DND-41 (cell line): ENCODE data around the gene LAMA4.

Experiments
- ATAC-seq: fragments of 200-7000 bp; cut with Tn5 transposase; 3 replicates; pipeline ENCODE4 v1.9.1; 2021; ENCODE audit warnings: low read depth; ENCODE audit not compliant: insufficient read depth
- DNase-seq: peaks from one replicate; pipeline ENCODE4 v3.0.0-alpha.2; 2020
- H2AFZ ChIP-seq: 2 replicates; pipeline ENCODE4 v1.6.0; 2012; ENCODE audit warnings: low read depth, low read length
- H3K27ac ChIP-seq: 2 replicates; pipeline ENCODE4 v1.5.1; 2012; ENCODE audit warnings: low read length, inconsistent platforms
- H3K27me3 ChIP-seq: fragments of 200-600 bp; sonication (generic); 2 replicates; pipeline ENCODE4 v1.6.0; 2012; ENCODE audit warnings: low read length, mild to moderate bottlenecking, inconsistent platforms; ENCODE audit not compliant: insufficient read depth, poor library complexity
- H3K36me3 ChIP-seq: 2 replicates; pipeline ENCODE4 v1.5.1; 2012; ENCODE audit warnings: low read length, inconsistent platforms; ENCODE audit not compliant: insufficient read depth
- H3K4me1 ChIP-seq: 2 replicates; pipeline ENCODE4 v1.5.1; 2012; ENCODE audit warnings: mild to moderate bottlenecking, low read length; ENCODE audit not compliant: insufficient read depth
- H3K4me2 ChIP-seq: 2 replicates; pipeline ENCODE4 v1.6.0; 2012; ENCODE audit warnings: mild to moderate bottlenecking, moderate library complexity, low read length, inconsistent platforms; ENCODE audit not compliant: insufficient read depth
- H3K4me3 ChIP-seq, 2 experiments: fragments of 200-600 bp in 1 of 2; shearing (Covaris generic) in 1 of 2; 2 replicates each; pipeline ENCODE4 v1.5.1; 2012 to 2016; ENCODE audit warnings: inconsistent platforms in 2 of 2, low read length in 2 of 2, mild to moderate bottlenecking in 2 of 2, low read depth in 1 of 2, moderate library complexity in 1 of 2
- H3K79me2 ChIP-seq: 2 replicates; pipeline ENCODE4 v1.6.0; 2012; ENCODE audit warnings: low read length, inconsistent platforms; ENCODE audit not compliant: insufficient read depth
- H3K9ac ChIP-seq: 2 replicates; pipeline ENCODE4 v1.6.0; 2012; ENCODE audit warnings: low read depth, mild to moderate bottlenecking, inconsistent platforms, low read length, moderate library complexity
- H3K9me3 ChIP-seq: 2 replicates; pipeline ENCODE4 v1.5.1; 2012; ENCODE audit warnings: low read length, moderate library complexity, mild to moderate bottlenecking, inconsistent platforms; ENCODE audit not compliant: insufficient read depth, severe bottlenecking
- H4K20me1 ChIP-seq: 2 replicates; pipeline ENCODE4 v1.6.0; 2012; ENCODE audit warnings: low read length; ENCODE audit not compliant: insufficient read depth
- CTCF ChIP-seq: IDR thresholded peaks from 2 replicates; pipeline ENCODE4 v1.5.1; 2012; ENCODE audit warnings: borderline replicate concordance, low read length, moderate library complexity, mild to moderate bottlenecking; ENCODE audit not compliant: poor library complexity, severe bottlenecking; ENCODE audit errors: extremely low read depth
- EZH2 ChIP-seq: IDR thresholded peaks from 3 replicates; pipeline ENCODE4 v1.6.1; 2012; ENCODE audit warnings: borderline replicate concordance, low read depth, mild to moderate bottlenecking, moderate library complexity, low read length, inconsistent platforms; ENCODE audit not compliant: severe bottlenecking

Gene LAMA4

DNA sequence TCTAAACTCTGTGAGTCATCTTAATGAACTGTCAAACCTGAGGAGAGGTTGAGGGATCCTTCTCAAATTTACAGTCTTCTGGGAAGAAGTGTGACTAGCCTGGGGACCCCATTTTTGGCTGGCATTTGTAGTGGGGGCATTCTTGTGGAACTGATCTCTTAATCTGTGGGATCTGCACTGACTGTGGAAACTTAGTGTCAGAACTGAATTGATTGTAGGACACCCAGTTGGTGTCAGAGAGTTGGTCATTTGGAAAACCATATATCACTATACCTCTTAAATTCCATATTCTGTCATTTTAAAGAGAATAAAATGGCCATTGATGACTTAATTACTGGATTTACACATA lies 48.3 kb downstream of the LAMA4 start:
- TF ChIP-seq EZH2 (no peak), CTCF (no peak)
- no peak overlapping the region for H3K27ac ChIP-seq
- ATAC-seq, result no peak

GRCh38 chr6:112205427-112206109 lies 48.8 kb downstream of the LAMA4 start:
- DNase-seq (no peak), ATAC-seq (no peak)
- Histone ChIP-seq H2AFZ (no peak overlapping the region), H3K27ac (no peak overlapping the region), H3K9ac (no peak overlapping the region), H3K4me1 (no peaks in the 10 kb centered on the region), H3K4me2 (no peak overlapping the region), H3K4me3 (no peak overlapping the region), H3K27me3 (peaks cover 9% of the 10 kb centered on the region), H4K20me1 (no peaks in the 10 kb centered on the region), H3K9me3 (no peaks in the 10 kb centered on the region), H3K36me3 (no peaks in the 10 kb centered on the region), H3K79me2 (no peaks in the 10 kb centered on the region)
- TF ChIP-seq CTCF (no peak), EZH2 (no peak)

More for the DNA sequence above, 48.3 kb downstream of the LAMA4 start:
- Histone ChIP-seq H3K27me3 (peaks cover 9% of the 10 kb centered on the region), H3K9me3 (no peaks in the 10 kb centered on the region), H3K4me3 (no peak overlapping the region), H3K4me2 (no peak overlapping the region), H4K20me1 (no peaks in the 10 kb centered on the region), H3K4me1 (no peaks in the 10 kb centered on the region), H2AFZ (no peak overlapping the region), H3K36me3 (no peaks in the 10 kb centered on the region), H3K9ac (no peak overlapping the region), H3K79me2 (no peaks in the 10 kb centered on the region)
- no peak for DNase-seq

GRCh38 chr6:112204350-112204706 lies 50.0 kb downstream of the LAMA4 start:
- Histone ChIP-seq H3K4me3 (no peak overlapping the region), H3K9me3 (no peaks in the 10 kb centered on the region), H2AFZ (no peak overlapping the region), H4K20me1 (no peaks in the 10 kb centered on the region), H3K79me2 (no peaks in the 10 kb centered on the region), H3K27me3 (peaks cover 9% of the 10 kb centered on the region), H3K4me2 (no peak overlapping the region), H3K36me3 (no peaks in the 10 kb centered on the region), H3K4me1 (no peaks in the 10 kb centered on the region), H3K27ac (no peak overlapping the region), H3K9ac (no peak overlapping the region)
- ATAC-seq (no peak), DNase-seq (no peak)
- TF ChIP-seq CTCF (no peak), EZH2 (no peak)
